ENCODE measurements around the gene RBMX. TPM values are rescaled to one million over a fixed set of nuclear protein-coding genes. Genes with fewer than 3 reads are reported as not detected.
"Not testable (repeated sequence)": the region's sequence is repeated elsewhere in the genome, so short reads cannot be mapped to it uniquely, and the experiment has no call there.

Gene RBMX
- total and polyA plus RNA-seq, 2 of the 13 experiments (the other 11 are each of a cell fraction or from before 2014, with no cell fraction given) = 114 to 254 TPM

DNA sequence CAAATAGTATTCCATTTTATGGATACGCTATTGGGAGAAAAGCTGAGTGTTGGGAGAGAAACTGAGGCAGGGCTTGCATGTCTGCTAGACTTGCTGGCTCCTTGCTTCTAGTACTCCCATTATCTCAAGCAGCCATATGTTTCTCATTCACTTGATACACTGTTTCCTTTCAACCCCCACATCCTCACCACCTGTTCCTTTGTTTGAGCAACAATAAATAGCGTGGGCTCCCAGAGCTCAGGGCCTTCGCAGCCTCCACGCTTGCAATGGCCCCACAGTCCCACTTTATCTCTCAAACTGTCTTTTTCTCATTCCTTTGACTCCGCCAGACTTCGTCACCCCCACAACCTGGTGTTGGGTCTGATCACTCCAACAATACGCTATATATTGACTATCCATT lies 18.2 kb upstream of the RBMX start:
- H2AFZ ChIP-seq (ENCODE audit: low read length); in situ Hi-C loops (cut with HindIII; ENCODE audit: extremely low pct_ligation_motif_present, low pct_unique_long_range_greater_than_20kb); intact Hi-C loops (cut with micrococcal nuclease; ENCODE audit: unreplicated experiment); ATAC-seq; H3K9me3 ChIP-seq (ENCODE audit: low read length); DNase-seq (ENCODE audit: low spot score); H3K27ac ChIP-seq (ENCODE audit: extremely low read length, insufficient read depth, low read length); CTCF ChIA-PET (ENCODE audit: low intra/inter-chr PET ratio, low total read pairs); H3K4me3 ChIP-seq (replicated peaks in 1 of 3; ENCODE audit: insufficient read depth in 1 of 3, low read depth in 2 of 3, low read length in 3 of 3); H3K4me2 ChIP-seq (ENCODE audit: low read depth, low read length); FAIRE-seq; H3K4me1 ChIP-seq (ENCODE audit: insufficient read depth, low read length); H3K9ac ChIP-seq (ENCODE audit: insufficient read depth, low read depth, low read length); H3K36me3 ChIP-seq (replicated peaks in 1 of 2; ENCODE audit: control insufficient read depth in 1 of 2, insufficient read depth in 2 of 2, low read length in 2 of 2); H3K79me2 ChIP-seq (ENCODE audit: insufficient read depth, low read length); H3K27me3 ChIP-seq (ENCODE audit: control insufficient read depth in 1 of 2, insufficient read depth in 2 of 2, low read length in 2 of 2); BruUV-seq (replicated peaks); H4K20me1 ChIP-seq (ENCODE audit: insufficient read depth, low read length): not testable (repeated sequence)
- POLR2A ChIA-PET = interaction anchor here (1.6 kb wide), 1 partner anchor 18 kb away, joined by 4 read pairs; the partner anchor contains the start of gene RBMX
- WGBS (ENCODE audit: low lambda C conversion rate) = 45% methylated on average over 6 of the region's 7 CpGs

DNA sequence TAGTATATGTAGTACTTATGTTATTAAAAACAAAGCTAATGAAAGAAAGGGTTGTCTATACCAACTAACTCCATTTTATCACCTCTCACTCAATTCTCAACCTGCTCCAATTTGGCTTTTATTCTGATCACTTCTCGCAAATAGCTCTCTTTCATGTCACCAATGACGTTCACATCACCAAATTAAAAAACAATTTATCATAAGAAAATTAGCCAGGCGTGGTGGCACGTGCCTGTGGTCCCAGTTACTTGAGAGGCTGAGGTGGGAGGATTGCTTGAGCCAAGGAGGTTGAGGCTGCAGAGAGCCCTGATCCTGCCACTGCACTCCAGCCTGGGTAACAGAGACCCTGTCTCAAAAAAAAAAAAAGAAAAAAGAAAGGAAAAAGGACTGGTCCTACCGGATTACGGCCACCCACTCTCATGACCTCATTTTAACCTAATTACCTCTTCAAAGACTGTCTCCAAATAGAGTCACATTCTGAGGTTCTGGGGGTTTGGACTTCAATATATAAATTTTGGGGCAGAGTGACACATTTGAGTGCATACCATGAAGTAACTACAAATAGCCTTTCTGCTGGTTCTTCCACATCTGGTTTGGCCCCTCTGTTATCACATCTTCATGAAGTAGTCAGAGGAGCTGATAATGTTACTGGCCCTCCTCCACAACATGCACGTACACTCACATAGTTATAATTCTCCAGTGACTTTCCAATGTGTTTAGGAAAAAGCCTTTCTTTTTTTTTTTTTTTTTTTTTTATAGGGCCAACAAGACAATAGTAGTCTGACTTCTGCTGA lies 15.8 kb upstream of the RBMX start:
- no peaks in the 10 kb centered on the region for H3K4me1 ChIP-seq (ENCODE audit: insufficient read depth, low read length)
- no peak overlapping the region for H2AFZ ChIP-seq (ENCODE audit: low read length)
- ChIA-PET CTCF (ENCODE audit: low intra/inter-chr PET ratio, low total read pairs) (no interaction called here), POLR2A (no interaction called here)
- FAIRE-seq (no peak), DNase-seq (ENCODE audit: low spot score) (no peak), ATAC-seq (no peak)
- in situ Hi-C loops (cut with HindIII; ENCODE audit: extremely low pct_ligation_motif_present, low pct_unique_long_range_greater_than_20kb) = no loop called here
- no peaks in the 10 kb centered on the region for H3K36me3 ChIP-seq (replicated peaks in 1 of 2; ENCODE audit: control insufficient read depth in 1 of 2, insufficient read depth in 2 of 2, low read length in 2 of 2)
- H3K9ac ChIP-seq (ENCODE audit: insufficient read depth, low read depth, low read length) = no peak overlapping the region
- no peaks in the 10 kb centered on the region for H4K20me1 ChIP-seq (ENCODE audit: insufficient read depth, low read length)
- no peaks in the 10 kb centered on the region for H3K79me2 ChIP-seq (ENCODE audit: insufficient read depth, low read length)
- intact Hi-C loops (cut with micrococcal nuclease; ENCODE audit: unreplicated experiment) = no loop called here
- no peaks in the 10 kb centered on the region for H3K27me3 ChIP-seq (ENCODE audit: control insufficient read depth in 1 of 2, insufficient read depth in 2 of 2, low read length in 2 of 2)
- no peaks in the 10 kb centered on the region for H3K9me3 ChIP-seq (ENCODE audit: low read length)
- 54% methylated on average over 7 of the region's 7 CpGs for WGBS (ENCODE audit: low lambda C conversion rate)
- H3K27ac ChIP-seq (ENCODE audit: extremely low read length, insufficient read depth, low read length) = no peak overlapping the region
- BruUV-seq (replicated peaks) = no TSS peak
- H3K4me2 ChIP-seq (ENCODE audit: low read depth, low read length) = no peak overlapping the region
- TF ChIP-seq TRIM24 (CRISPR knock-in tag; IDR thresholded peaks at IDR 0.05) = no peak
- no peak for TF ChIP-seq ZNF674 (CRISPR knock-in tag; IDR thresholded peaks at IDR 0.05; ENCODE audit: low read depth)
- no peak overlapping the region for H3K4me3 ChIP-seq (replicated peaks in 1 of 3; ENCODE audit: insufficient read depth in 1 of 3, low read depth in 2 of 3, low read length in 3 of 3)

Measured in HepG2 (cell line).